HCT116 (cell line): ENCODE data around the gene ANKRD13D. TPM values are rescaled to one million over a fixed set of nuclear protein-coding genes. Genes with fewer than 3 reads are reported as not detected.
A peak's percentile ranks its signal among the peaks of the same experiment; 100 is the strongest.

ENCODE experiments used
- ATAC-seq: fragments of 200-7000 bp; cut with Tn5 transposase; 2 replicates; pipeline ENCODE4 v1.9.1; 2020; ENCODE audit warnings: mild to moderate bottlenecking, moderate library complexity
- BruUV-seq: library from RNA; stranded (reverse); fragments of 400-500 nt; replicated peaks from 2 replicates; lab custom pipeline; 2021; lab: Mats Ljungman, UMichigan
- CTCF ChIA-PET: fragments of 300-600 bp; sonication (Branson Sonifier 250); formaldehyde crosslinking; loops from one replicate; lab custom pipeline; 2021; ENCODE audit warnings: antibody characterized with exemption; lab: Charles Lee
- POLR2A ChIA-PET: fragments of 300-600, 350-600 bp; sonication (Branson Sonifier 250); formaldehyde crosslinking; loops from one replicate; lab custom pipeline; 2021; ENCODE audit warnings: antibody characterized with exemption; lab: Charles Lee
- RAD21 ChIA-PET, 2 experiments: fragments of 300-600 bp; sonication (Branson Sonifier 250); formaldehyde crosslinking; loops; one replicate each; lab custom pipeline; 2023; ENCODE audit warnings: low total read pairs in 2 of 2; ENCODE audit not compliant: uncharacterized antibody in 2 of 2, unreplicated experiment in 2 of 2, low non-redundant PET in 1 of 2; lab: Charles Lee
- DNase-seq: peaks from one replicate; pipeline ENCODE4 v3.0.0-alpha.2; 2010; ENCODE audit warnings: low read depth, low spot score
- H2AFZ ChIP-seq: fragments of 200-600 bp; shearing (Covaris generic), sonication (generic); 2 replicates; pipeline ENCODE4 v1.6.1; 2017; ENCODE audit warnings: low read depth, mixed run types, mixed read lengths, antibody characterized with exemption, low read length; ENCODE audit not compliant: poor library complexity, severe bottlenecking
- H3K27ac ChIP-seq: 2 replicates; pipeline ENCODE4 v1.5.1; 2012; ENCODE audit warnings: low read depth, low read length
- H3K27me3 ChIP-seq: fragments of 200-600 bp; sonication (generic); 2 replicates; pipeline ENCODE4 v1.6.1; 2016; ENCODE audit warnings: mixed run types, low read length, mixed read lengths; ENCODE audit not compliant: insufficient read depth
- H3K36me3 ChIP-seq, 2 experiments: fragments of 200-500 bp in 1 of 2; fragments of 200-600 bp in 1 of 2; sonication (Bioruptor generic) in 1 of 2; sonication (generic) in 1 of 2; 2 replicates each; pipeline versions ENCODE4 v1.5.1 to v1.6.1; 2014 to 2016; ENCODE audit warnings: low read length in 2 of 2, inconsistent platforms in 1 of 2, mixed read lengths in 1 of 2, mixed run types in 1 of 2; ENCODE audit not compliant: insufficient read depth in 2 of 2, control insufficient read depth in 1 of 2
- H3K4me1 ChIP-seq, 2 experiments: fragments of 200-600 bp in 1 of 2; sonication (generic) in 1 of 2; 2 replicates each; pipeline versions ENCODE4 v1.5.1 to v1.6.1; 2012 to 2017; ENCODE audit warnings: low read length in 2 of 2, inconsistent platforms in 1 of 2, mild to moderate bottlenecking in 1 of 2, mixed read lengths in 1 of 2, mixed run types in 1 of 2, moderate library complexity in 1 of 2; ENCODE audit not compliant: insufficient read depth in 2 of 2, control insufficient read depth in 1 of 2
- H3K4me2 ChIP-seq: fragments of 200-600 bp; sonication (generic); 2 replicates; pipeline ENCODE4 v1.6.1; 2017; ENCODE audit warnings: mixed run types, low read length, mixed read lengths
- H3K4me3 ChIP-seq, 2 experiments: fragments of 200-600 bp in 1 of 2; sonication (generic) in 1 of 2; replicated peaks in 1 of 2; 2 replicates each; pipeline ENCODE4 v1.5.1; 2011 to 2016; ENCODE audit warnings: low read length in 2 of 2, control low read depth in 1 of 2, low read depth in 1 of 2, mild to moderate bottlenecking in 1 of 2, mixed read lengths in 1 of 2, mixed run types in 1 of 2
- H3K79me2 ChIP-seq: fragments of 200-600 bp; sonication (generic); 2 replicates; pipeline ENCODE4 v1.6.1; 2017; ENCODE audit warnings: mild to moderate bottlenecking, mixed run types, low read length, moderate library complexity, mixed read lengths; ENCODE audit not compliant: insufficient read depth
- H3K9ac ChIP-seq: fragments of 200-600 bp; sonication (generic); 2 replicates; pipeline ENCODE4 v1.6.1; 2016; ENCODE audit warnings: low read length, mixed read lengths
- H3K9me2 ChIP-seq: fragments of 200-600 bp; sonication (generic), shearing (Covaris generic); 2 replicates; pipeline ENCODE4 v1.6.1; 2017; ENCODE audit warnings: mixed run types, mild to moderate bottlenecking, moderate library complexity; ENCODE audit not compliant: insufficient read depth
- H3K9me3 ChIP-seq, 2 experiments: fragments of 200-500 bp in 1 of 2; fragments of 200-600 bp in 1 of 2; sonication (Bioruptor generic) in 1 of 2; sonication (generic) in 1 of 2; 2 replicates each; pipeline ENCODE4 v1.6.1; 2014 to 2017; ENCODE audit warnings: low read length in 2 of 2, mixed read lengths in 2 of 2, inconsistent platforms in 1 of 2, low read depth in 1 of 2, mild to moderate bottlenecking in 1 of 2, mixed run types in 1 of 2, moderate library complexity in 1 of 2; ENCODE audit not compliant: control insufficient read depth in 1 of 2, insufficient read depth in 1 of 2
- H4K20me1 ChIP-seq: fragments of 200-600 bp; sonication (generic), shearing (Covaris generic); 2 replicates; pipeline ENCODE4 v1.6.1; 2017; ENCODE audit warnings: mixed run types, mild to moderate bottlenecking, moderate library complexity; ENCODE audit not compliant: insufficient read depth
- EZH2 ChIP-seq: fragments of 200-600 bp; sonication (generic); IDR thresholded peaks from 2 replicates; pipeline ENCODE4 v1.6.1; 2017; ENCODE audit warnings: antibody characterized with exemption, mixed run types
- POLR2A ChIP-seq: IDR thresholded peaks from 2 replicates; pipeline ENCODE4 v1.7.0; 2011; ENCODE audit warnings: borderline replicate concordance; ENCODE audit not compliant: insufficient read depth, insufficient read length; ENCODE audit errors: extremely low read depth
- POLR2AphosphoS5 ChIP-seq: IDR thresholded peaks from 2 replicates; pipeline ENCODE4 v1.6.1; 2011; ENCODE audit warnings: mild to moderate bottlenecking, low read depth, low read length, moderate library complexity
- RAD21 ChIP-seq: IDR thresholded peaks from 2 replicates; pipeline ENCODE4 v1.6.1; 2012; ENCODE audit warnings: low read depth, mild to moderate bottlenecking
- YY1 ChIP-seq: IDR thresholded peaks from 2 replicates; pipeline ENCODE4 v1.6.1; 2011; ENCODE audit warnings: low read length, low read depth, moderate library complexity, mild to moderate bottlenecking; ENCODE audit not compliant: insufficient replicate concordance; ENCODE audit errors: extremely low read depth
- intact Hi-C: fragments of 100-400 bp; cut with micrococcal nuclease; formaldehyde crosslinking; loops from 2 replicates; pipeline ENCODE4 v1.10.0; 2022
- total RNA-seq: library from RNA; stranded (reverse); gene quantifications from one replicate; pipeline ENCODE4 v1.2.1, GENCODE V29; 2021; ENCODE audit not compliant: unreplicated experiment
- TF ChIP-seq, protein P1 (sequence below): IDR thresholded peaks from 2 replicates; pipeline ENCODE4 v1.6.1; 2012; ENCODE audit warnings: low read depth
- TF ChIP-seq, protein P2 (sequence below), 3 experiments: fragments of 200-600 bp in 1 of 3; sonication (generic) in 1 of 3; IDR thresholded peaks in 2 of 3; conservative IDR thresholded peaks in 1 of 3; 2 replicates each; pipeline ENCODE4 v1.5.1; 2012 to 2017; ENCODE audit warnings: low read depth in 2 of 3, low read length in 2 of 3, antibody characterized with exemption in 1 of 3, borderline replicate concordance in 1 of 3, control low read depth in 1 of 3, mild to moderate bottlenecking in 1 of 3, mixed read lengths in 1 of 3, mixed run types in 1 of 3, moderate library complexity in 1 of 3; ENCODE audit not compliant: insufficient read depth in 1 of 3

The ANKRD13D gene
- total RNA-seq, 1 experiment from 2014 or later = 61.1 TPM

DNA sequence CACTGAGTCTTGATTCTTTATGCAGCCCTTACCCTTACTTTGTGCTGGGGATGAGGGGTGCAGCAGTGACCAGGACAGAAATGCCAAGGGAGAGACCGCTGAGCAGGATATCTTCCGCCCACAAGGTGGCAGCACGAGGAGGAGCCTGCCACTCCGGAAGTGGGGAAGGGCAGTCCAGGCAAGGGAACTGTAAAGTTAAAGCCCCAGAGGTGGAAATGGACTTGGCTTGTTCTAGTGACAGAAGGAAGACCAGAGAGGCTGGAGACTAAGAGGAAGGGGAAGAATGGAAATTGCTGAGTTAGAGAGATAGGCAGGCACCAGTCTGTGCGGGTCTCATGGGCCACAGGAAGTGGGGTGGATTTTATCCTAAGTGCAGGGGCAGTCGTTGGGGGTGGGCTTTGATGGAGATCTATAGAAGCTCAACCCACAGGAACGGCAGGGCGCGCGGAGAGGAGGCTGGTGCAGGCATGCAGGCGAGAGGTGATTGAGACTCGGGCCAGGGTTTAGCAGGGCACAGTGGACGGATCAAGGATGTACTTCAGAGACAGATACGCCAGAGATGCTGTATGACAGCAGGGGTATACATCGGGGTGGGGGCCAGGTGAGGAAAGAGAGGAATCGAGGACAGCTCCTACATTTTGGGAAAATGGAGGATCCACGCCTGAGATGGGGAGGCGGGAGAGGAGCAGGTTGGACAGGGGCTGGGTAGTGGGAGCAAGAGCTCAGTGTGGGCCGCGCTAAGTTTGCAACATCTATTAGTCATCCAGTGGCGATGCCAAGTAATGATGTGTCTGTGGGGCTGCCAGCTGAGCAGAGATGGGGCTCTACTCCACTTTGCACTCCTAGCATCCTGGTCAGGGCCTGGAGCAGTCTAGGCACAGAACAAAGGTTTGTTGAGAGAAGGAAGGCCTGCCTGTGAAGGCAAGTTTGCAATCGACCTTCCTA lies 26.1 kb upstream of the ANKRD13D start:
- H3K9me2 ChIP-seq = no peaks in the 10 kb centered on the region
- no peaks in the 10 kb centered on the region for H3K9me3 ChIP-seq
- H3K9ac ChIP-seq = peak overlapping the region; percentile 29; the same call in 1 of the 2 replicates
- peak overlapping the region; percentile 58 for H3K4me2 ChIP-seq
- peaks cover 14 to 45% of the 10 kb centered on the region in 2 experiments; a peak in 3 of 4 replicates for H3K4me1 ChIP-seq
- ChIA-PET POLR2A (interaction anchor here (1.9 kb wide), 1 partner anchor 54 kb away, joined by 7 read pairs; no protein-coding TSS in a partner anchor), CTCF (interaction anchor here (0.5 to 4.2 kb wide), 10 partner anchors 8 to 209 kb away, joined by 3 to 60 read pairs (median 6); no protein-coding TSS in a partner anchor), RAD21 (interaction anchor here in 1 of 2 experiments (1.2 kb wide), 1 partner anchor 55 kb away, joined by 4 read pairs; no protein-coding TSS in a partner anchor)
- no peaks in the 10 kb centered on the region for H3K27me3 ChIP-seq
- H4K20me1 ChIP-seq = no peaks in the 10 kb centered on the region
- TF ChIP-seq POLR2A = no peak
- TF ChIP-seq RAD21 = peak; percentile 74
- TF ChIP-seq, protein P1, sequence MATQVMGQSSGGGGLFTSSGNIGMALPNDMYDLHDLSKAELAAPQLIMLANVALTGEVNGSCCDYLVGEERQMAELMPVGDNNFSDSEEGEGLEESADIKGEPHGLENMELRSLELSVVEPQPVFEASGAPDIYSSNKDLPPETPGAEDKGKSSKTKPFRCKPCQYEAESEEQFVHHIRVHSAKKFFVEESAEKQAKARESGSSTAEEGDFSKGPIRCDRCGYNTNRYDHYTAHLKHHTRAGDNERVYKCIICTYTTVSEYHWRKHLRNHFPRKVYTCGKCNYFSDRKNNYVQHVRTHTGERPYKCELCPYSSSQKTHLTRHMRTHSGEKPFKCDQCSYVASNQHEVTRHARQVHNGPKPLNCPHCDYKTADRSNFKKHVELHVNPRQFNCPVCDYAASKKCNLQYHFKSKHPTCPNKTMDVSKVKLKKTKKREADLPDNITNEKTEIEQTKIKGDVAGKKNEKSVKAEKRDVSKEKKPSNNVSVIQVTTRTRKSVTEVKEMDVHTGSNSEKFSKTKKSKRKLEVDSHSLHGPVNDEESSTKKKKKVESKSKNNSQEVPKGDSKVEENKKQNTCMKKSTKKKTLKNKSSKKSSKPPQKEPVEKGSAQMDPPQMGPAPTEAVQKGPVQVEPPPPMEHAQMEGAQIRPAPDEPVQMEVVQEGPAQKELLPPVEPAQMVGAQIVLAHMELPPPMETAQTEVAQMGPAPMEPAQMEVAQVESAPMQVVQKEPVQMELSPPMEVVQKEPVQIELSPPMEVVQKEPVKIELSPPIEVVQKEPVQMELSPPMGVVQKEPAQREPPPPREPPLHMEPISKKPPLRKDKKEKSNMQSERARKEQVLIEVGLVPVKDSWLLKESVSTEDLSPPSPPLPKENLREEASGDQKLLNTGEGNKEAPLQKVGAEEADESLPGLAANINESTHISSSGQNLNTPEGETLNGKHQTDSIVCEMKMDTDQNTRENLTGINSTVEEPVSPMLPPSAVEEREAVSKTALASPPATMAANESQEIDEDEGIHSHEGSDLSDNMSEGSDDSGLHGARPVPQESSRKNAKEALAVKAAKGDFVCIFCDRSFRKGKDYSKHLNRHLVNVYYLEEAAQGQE = no peak
- TF ChIP-seq POLR2AphosphoS5 = peak; percentile 39; the same call in 1 of the 2 replicates
- TF ChIP-seq EZH2 = no peak
- TF ChIP-seq, protein P2, sequence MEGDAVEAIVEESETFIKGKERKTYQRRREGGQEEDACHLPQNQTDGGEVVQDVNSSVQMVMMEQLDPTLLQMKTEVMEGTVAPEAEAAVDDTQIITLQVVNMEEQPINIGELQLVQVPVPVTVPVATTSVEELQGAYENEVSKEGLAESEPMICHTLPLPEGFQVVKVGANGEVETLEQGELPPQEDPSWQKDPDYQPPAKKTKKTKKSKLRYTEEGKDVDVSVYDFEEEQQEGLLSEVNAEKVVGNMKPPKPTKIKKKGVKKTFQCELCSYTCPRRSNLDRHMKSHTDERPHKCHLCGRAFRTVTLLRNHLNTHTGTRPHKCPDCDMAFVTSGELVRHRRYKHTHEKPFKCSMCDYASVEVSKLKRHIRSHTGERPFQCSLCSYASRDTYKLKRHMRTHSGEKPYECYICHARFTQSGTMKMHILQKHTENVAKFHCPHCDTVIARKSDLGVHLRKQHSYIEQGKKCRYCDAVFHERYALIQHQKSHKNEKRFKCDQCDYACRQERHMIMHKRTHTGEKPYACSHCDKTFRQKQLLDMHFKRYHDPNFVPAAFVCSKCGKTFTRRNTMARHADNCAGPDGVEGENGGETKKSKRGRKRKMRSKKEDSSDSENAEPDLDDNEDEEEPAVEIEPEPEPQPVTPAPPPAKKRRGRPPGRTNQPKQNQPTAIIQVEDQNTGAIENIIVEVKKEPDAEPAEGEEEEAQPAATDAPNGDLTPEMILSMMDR (IDR thresholded peaks at IDR 0.05 in 2 of 3, conservative IDR thresholded peaks at IDR 0.05 in 1 of 3; ENCODE audit: borderline replicate concordance in 1 of 3, insufficient read depth in 1 of 3, low read depth in 2 of 3, low read length in 2 of 3) = peak; percentile 83 to 94 (median 90)
- TF ChIP-seq YY1 = peak; percentile 63
- H2AFZ ChIP-seq = no peak overlapping the region
- no peak overlapping the region for H3K4me3 ChIP-seq
- peaks cover 15% of the 10 kb centered on the region for H3K79me2 ChIP-seq
- no TSS peak for BruUV-seq
- ATAC-seq = peak; percentile 76
- peaks cover 0 to 2% of the 10 kb centered on the region in 2 experiments; a peak in 1 of 4 replicates for H3K36me3 ChIP-seq
- intact Hi-C loops = loop anchor here (1.0 to 2.0 kb wide), 2 partner anchors 54 to 120 kb away; no protein-coding TSS in a partner anchor
- DNase-seq = peak; percentile 39
- peak overlapping the region; percentile 45 for H3K27ac ChIP-seq
